NCI-H1436 treated with DMSO at 0.1 percent for 48 hours (cell line): ENCODE measurements around the gene CFAP97D2.
"Not testable (repeated sequence)": the region's sequence is repeated elsewhere in the genome, so short reads cannot be mapped to it uniquely, and the experiment has no call there.

ENCODE experiments used
- DNase-seq: peaks from one replicate; lab custom pipeline; 2025; lab: John Stamatoyannopoulos, UW

Gene CFAP97D2

GRCh38 chr13:114236227-114236626 lies 57.2 kb downstream of the CFAP97D2 start:
- DNase-seq: no peak

- DNase-seq: no peak
Measured at GRCh38 chr13:114237415-114238112, 58.5 kb downstream of the CFAP97D2 start.

DNA sequence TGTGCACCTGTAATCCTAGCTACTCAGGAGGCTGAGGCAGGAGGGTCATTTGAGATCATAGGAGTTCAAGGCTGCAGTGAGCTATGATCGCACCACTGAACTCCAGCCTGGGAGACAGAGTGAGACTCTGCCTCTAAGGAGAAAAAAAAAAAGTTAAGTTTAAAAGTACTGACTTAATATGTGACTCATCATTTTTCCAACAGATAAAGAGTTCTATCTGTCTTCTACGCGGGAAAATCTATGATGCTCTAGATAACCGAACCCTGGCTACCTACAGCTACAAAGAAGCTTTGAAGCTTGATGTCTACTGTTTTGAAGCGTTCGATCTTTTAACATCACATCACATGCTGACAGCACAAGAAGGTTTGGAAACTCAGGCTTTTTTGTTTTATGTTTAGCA lies 62.9 kb downstream of the CFAP97D2 start:
- no peak for DNase-seq

DNA sequence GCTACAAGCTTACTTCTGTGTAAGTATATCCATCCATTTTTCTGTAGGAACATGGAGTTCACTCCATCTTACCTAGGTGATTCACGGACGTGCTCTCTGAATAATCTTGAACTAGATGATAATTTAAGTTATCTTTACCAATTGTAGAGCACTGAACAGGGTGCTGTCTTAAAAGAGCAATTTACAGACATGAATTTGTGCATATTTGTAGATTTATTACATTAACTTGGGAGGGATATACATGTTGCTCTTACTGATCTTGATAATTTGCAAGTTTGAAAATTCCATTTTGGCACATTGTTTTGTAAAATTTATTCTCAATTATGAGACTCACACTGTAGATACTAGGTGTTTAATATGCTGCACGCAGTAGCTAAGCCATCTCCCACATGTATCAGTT lies 64.9 kb downstream of the CFAP97D2 start:
- no peak for DNase-seq

DNA sequence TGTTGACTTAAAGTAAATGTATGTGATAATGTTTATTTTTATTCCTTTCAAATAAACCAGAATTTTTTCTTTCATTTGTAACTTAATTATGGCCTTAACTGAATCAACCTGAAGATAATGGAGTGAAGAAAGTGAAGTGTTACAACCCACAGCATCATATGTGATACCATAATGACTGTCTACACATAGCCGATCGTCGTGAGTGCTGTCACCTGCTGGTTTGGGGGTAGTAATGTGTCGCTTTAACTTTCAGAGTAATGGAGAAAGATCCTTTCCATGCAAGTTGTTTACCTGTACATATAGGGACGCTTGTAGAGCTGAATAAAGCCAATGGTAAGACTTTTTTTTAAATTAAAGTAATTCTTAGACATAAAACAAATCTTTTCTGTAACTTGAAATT lies 65.6 kb downstream of the CFAP97D2 start:
- DNase-seq: no peak

GRCh38 chr13:114248011-114248410 lies 69.0 kb downstream of the CFAP97D2 start:
- no peak for DNase-seq

DNA sequence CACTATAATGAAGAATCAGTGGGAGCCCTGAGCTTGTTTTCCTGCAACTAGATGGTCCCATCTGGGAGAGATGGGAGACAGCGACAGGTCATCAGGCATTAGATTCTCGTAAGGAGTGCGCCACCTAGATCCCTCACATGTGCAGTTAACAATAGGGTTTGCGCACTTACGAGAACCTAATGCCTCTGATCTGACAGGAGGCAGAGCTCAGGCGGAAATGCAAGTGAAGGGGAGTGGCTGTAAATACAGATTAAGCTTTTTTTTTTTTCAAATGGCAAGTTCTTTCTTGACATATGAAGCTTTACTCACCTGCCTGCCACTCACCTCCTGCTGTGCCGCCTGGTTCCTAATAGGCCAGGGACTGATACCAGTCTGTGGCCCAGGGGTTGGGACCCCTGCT lies 70.0 kb downstream of the CFAP97D2 start:
- DNase-seq: no peak

DNA sequence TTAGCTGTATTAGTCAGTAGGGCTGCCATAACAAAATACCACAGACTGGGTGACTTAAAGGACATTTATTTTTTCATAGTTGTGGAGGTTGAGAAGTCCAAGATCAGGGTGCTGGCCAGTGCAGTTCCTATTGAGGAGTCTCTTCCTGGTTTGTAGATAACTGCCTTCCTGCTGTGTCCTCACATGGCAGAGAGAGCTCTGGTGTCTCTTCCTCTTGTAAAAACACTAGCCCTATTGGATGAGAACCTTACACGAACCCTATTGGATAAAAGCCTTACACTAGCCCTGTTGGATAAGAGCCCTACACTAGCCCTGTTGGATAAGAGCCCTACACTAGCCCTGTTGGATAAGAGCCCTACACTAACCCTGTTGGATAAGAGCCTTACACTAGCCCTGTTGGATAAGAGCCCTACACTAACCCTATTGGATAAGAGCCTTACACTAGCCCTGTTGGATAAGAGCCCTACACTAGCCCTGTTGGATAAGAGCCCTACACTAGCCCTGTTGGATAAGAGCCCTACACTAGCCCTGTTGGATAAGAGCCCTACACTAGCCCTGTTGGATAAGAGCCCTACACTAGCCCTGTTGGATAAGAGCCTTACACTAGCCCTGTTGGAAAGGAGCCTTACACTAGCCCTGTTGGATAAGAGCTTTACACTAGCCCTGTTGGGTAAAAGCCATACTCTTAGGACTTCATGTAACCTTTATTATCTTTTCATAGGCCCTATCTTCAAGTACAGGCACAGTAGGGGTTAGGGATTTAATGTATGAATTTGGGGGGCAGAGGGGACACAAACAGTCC lies 72.8 kb downstream of the CFAP97D2 start:
- DNase-seq: not testable (repeated sequence)

DNA sequence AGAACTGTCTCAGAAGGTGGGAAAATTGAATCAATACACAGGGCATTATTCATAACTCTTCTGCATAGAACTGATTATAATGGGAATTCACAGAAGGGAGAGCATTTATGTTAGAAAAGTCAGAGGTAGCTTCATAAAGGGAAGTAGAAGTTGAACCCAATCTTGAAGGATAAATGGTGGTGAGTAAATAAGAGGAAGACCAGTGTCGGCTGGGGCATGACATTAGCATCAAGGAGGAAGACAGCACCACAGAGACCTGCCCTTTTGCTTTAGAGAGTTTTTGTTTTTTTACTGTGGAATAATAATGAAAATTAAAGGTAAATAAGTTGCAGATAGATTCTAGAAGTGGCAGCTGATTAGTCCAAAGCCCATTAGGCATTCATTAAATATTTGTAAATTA lies 77.5 kb downstream of the CFAP97D2 start:
- DNase-seq: no peak

DNA sequence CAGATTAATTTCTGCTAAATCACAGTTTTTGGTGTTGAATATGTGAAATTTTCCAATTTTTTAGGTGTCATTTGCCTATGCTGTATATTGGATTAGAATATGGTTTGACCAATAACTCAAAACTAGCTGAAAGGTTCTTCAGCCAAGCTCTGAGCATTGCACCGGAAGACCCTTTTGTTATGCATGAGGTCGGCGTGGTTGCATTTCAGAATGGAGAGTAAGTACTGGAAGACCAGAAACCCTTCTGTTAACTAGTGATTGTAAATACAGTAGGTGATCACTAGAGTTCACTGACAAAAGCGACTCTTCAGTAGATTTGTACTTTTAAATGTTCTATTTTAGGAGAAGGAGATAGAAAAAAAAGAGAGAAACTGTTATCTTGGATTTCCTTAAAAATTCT lies 78.0 kb downstream of the CFAP97D2 start:
- DNase-seq: no peak

- no peak for DNase-seq
Measured at GRCh38 chr13:114258589-114258988, 79.5 kb downstream of the CFAP97D2 start.

DNA sequence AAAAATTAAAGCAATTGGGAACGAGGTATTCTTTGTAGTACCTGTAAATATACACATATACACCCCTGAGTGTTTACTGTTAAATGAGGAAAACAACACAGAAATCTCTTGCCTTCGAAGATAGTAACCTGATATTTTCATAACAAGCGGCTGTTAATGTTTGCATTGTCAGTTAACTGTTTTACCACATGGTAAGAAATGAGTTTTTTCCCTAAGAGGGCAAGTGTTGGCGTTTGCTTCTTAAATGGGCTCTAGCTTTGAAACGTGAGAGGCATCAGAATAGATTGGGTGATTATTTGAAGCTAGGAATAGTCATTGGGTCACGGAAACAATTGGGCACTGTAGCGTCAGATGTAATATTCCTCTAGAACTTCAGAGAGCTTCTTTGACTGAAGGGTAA lies 80.3 kb downstream of the CFAP97D2 start:
- no peak for DNase-seq

- no peak for DNase-seq
Measured at GRCh38 chr13:114259974-114260373, 80.9 kb downstream of the CFAP97D2 start.

GRCh38 chr13:114260814-114261213 lies 81.8 kb downstream of the CFAP97D2 start:
- DNase-seq: no peak

GRCh38 chr13:114261328-114261965 lies 82.4 kb downstream of the CFAP97D2 start:
- DNase-seq: no peak

DNA sequence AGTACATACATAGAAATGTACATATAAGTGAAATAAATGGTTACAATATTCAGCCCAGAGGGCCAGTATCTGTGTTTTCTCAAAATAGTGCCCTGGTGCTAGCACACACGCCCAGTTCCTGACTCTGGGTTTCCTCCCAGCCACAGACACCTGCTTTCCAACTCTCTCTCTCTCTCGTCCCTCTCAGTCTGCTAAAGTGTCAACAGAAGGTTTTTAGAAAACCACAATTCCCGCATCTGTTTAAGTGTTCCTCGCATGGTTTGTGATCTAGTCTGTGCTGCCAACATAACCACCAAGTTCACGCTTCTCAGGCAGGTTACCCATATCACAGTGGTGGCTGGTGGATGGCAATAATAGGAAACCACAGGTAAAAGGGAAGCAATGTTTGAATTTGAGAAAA lies 84.5 kb downstream of the CFAP97D2 start:
- no peak for DNase-seq

- not testable (repeated sequence) for DNase-seq
Measured at GRCh38 chr13:114264313-114264712, 85.3 kb downstream of the CFAP97D2 start.

GRCh38 chr13:114264886-114265611 lies 86.0 kb downstream of the CFAP97D2 start:
- DNase-seq: no peak

GRCh38 chr13:114266241-114266640 lies 87.2 kb downstream of the CFAP97D2 start:
- DNase-seq: no peak

DNA sequence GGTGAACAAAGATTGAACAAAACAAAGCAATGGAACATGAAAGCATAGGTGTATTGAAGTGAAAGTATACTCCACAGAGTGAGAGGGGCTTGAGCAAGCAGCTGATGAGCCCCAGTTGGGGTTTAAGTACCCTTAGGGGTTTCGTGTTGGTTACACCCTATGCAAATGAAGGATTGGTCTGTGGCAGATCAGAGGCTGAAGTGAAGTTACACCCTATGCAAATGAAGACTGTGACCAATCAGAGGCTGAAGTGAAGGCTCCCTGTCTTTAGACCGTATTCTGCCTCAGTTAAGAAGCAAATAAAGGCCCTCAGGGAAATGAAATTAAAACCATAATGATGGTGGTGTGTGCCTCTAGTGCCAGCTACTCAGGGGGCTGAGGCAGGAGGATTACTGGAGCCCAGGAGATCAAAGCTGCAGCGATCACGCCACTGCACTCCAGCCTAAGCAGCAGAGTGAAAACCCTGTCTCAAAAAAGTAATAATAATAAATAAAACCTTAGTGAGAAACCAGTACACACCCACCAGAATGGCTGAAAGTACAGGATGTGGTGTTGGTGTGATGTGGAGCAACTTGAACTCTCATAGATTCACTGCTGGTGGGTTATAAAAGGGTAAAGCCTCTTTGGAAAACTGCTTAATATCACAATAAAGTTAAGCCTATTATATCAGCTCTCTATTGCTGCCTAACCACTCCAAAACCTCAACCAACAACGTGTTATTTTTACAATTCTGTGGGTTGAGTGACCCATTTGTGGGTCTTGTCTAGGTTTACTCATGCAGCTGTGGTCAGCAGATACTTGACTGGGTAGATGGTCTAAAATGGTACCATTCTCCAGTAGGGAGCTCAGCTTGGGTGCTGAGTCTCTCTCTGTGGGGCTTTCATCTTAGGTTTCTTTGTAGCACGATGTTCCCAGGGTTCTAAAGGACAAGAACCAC lies 89.6 kb downstream of the CFAP97D2 start:
- DNase-seq: peak; percentile 57

GRCh38 chr13:114269281-114269770 lies 90.3 kb downstream of the CFAP97D2 start:
- no peak for DNase-seq
